Keratinocyte (primary cell): Measurements from ENCODE around the gene LRRC70.

Experiments used
- CTCF ChIP-seq, 3 experiments: IDR thresholded peaks in 1 of 3; conservative IDR thresholded peaks in 1 of 3; optimal IDR thresholded peaks in 1 of 3; 2 replicates in 2 of 3; 3 replicates in 1 of 3; pipeline versions ENCODE3 to v1.5.1; 2011; ENCODE audit warnings: low read length in 3 of 3, mild to moderate bottlenecking in 3 of 3, moderate library complexity in 2 of 3, control low read depth in 1 of 3, inconsistent platforms in 1 of 3; ENCODE audit not compliant: insufficient read depth in 2 of 3; ENCODE audit errors: extremely low read depth in 1 of 3
- EZH2 ChIP-seq: IDR thresholded peaks from one replicate; pipeline ENCODE4 v1.6.1; 2012; ENCODE audit warnings: inconsistent platforms, mild to moderate bottlenecking, low read length, moderate library complexity

- TF ChIP-seq CTCF (optimal IDR thresholded peaks at IDR 0.05 in 1 of 3, IDR thresholded peaks at IDR 0.05 in 1 of 3, conservative IDR thresholded peaks at IDR 0.05 in 1 of 3; ENCODE audit: extremely low read depth in 1 of 3, insufficient read depth in 2 of 3, low read length in 3 of 3) (no peak), EZH2 (no peak)
These were observed 15.8 kb upstream of the LRRC70 start for GRCh38 chr5:62562867-62563266.
